MCF 10A (cell line): Measurements from ENCODE around the gene SDK1. TPM values are rescaled to one million over a fixed set of nuclear protein-coding genes. Genes with fewer than 3 reads are reported as not detected.

Experiments
- BruUV-seq: library from RNA; stranded (reverse); fragments of 400-500 nt; replicated peaks from 2 replicates; lab custom pipeline; 2021; lab: Mats Ljungman, UMichigan
- CTCF ChIA-PET: fragments of 300-600 bp; sonication (Branson Sonifier 250); formaldehyde crosslinking; extraction: SDS; loops from one replicate; lab custom pipeline; 2021; ENCODE audit warnings: antibody characterized with exemption, inconsistent platforms; lab: Yijun Ruan, JAX
- POLR2A ChIA-PET: fragments of 300-600, 350-650 bp; sonication (Branson Sonifier 250); formaldehyde crosslinking; extraction: SDS; loops from one replicate; lab custom pipeline; 2020; ENCODE audit warnings: antibody characterized with exemption, inconsistent platforms; lab: Yijun Ruan, JAX
- DNase-seq: peaks from one replicate; pipeline ENCODE4 v3.0.0-alpha.2; 2018; ENCODE audit not compliant: unreplicated experiment
- H3K27ac Mint-ChIP-seq: one replicate; pipeline ENCODE4 v1.8.0; 2022; ENCODE audit warnings: mild to moderate bottlenecking, low read depth, mixed read lengths; ENCODE audit not compliant: unreplicated experiment
- H3K27me3 Mint-ChIP-seq: one replicate; pipeline ENCODE4 v1.8.0; 2022; ENCODE audit warnings: mixed read lengths; ENCODE audit not compliant: insufficient read depth, unreplicated experiment
- H3K36me3 Mint-ChIP-seq: one replicate; pipeline ENCODE4 v1.8.0; 2022; ENCODE audit warnings: mild to moderate bottlenecking, moderate library complexity, mixed read lengths; ENCODE audit not compliant: insufficient read depth, unreplicated experiment
- H3K4me1 Mint-ChIP-seq: one replicate; pipeline ENCODE4 v1.8.0; 2022; ENCODE audit warnings: mixed read lengths; ENCODE audit not compliant: insufficient read depth, unreplicated experiment
- H3K4me3 Mint-ChIP-seq: one replicate; pipeline ENCODE4 v1.8.0; 2022; ENCODE audit warnings: mild to moderate bottlenecking, moderate library complexity, mixed read lengths; ENCODE audit not compliant: unreplicated experiment
- H3K9me3 Mint-ChIP-seq: one replicate; pipeline ENCODE4 v1.8.0; 2022; ENCODE audit warnings: mixed read lengths; ENCODE audit not compliant: unreplicated experiment
- CTCF ChIP-seq: fragments of 200-600 bp; IDR thresholded peaks from one replicate; pipeline ENCODE4 v1.8.0; 2022; ENCODE audit warnings: antibody characterized with exemption, mild to moderate bottlenecking; ENCODE audit not compliant: unreplicated experiment
- intact Hi-C: fragments of 100-400 bp; cut with micrococcal nuclease; formaldehyde crosslinking; loops from 2 replicates; pipeline ENCODE4 v1.14.1; 2022
- total RNA-seq: library from RNA; stranded (reverse); gene quantifications from 2 replicates; pipeline ENCODE4 v1.2.3, GENCODE V29; 2022

SDK1 gene
- total RNA-seq, 1 experiment from 2014 or later = 3.3 TPM

GRCh38 chr7:4067874-4068273, 766.8 kb downstream of the SDK1 start:
- no TSS peak for BruUV-seq
- no peak for TF ChIP-seq CTCF
- ChIA-PET POLR2A (no interaction called here), CTCF (interaction anchor here (0.6 to 0.7 kb wide), 2 partner anchors 27 to 565 kb away, joined by 3 to 4 read pairs; no protein-coding TSS in a partner anchor)
- Mint-ChIP-seq H3K9me3 (no peaks in the 10 kb centered on the region), H3K27ac (no peak overlapping the region), H3K4me1 (peaks cover 10% of the 10 kb centered on the region), H3K27me3 (no peaks in the 10 kb centered on the region), H3K36me3 (no peaks in the 10 kb centered on the region), H3K4me3 (no peak overlapping the region)
- intact Hi-C loops = no loop called here
- DNase-seq = no peak

- Mint-ChIP-seq H3K27me3 (no peaks in the 10 kb centered on the region), H3K4me3 (no peak overlapping the region), H3K4me1 (peaks cover 10% of the 10 kb centered on the region), H3K9me3 (no peaks in the 10 kb centered on the region), H3K27ac (no peak overlapping the region), H3K36me3 (no peaks in the 10 kb centered on the region)
- BruUV-seq = no TSS peak
- ChIA-PET CTCF (interaction anchor here (0.7 to 0.8 kb wide), 2 partner anchors 28 to 57 kb away, joined by 3 read pairs; no protein-coding TSS in a partner anchor), POLR2A (no interaction called here)
- no peak for TF ChIP-seq CTCF
- intact Hi-C loops = no loop called here
- DNase-seq = no peak
Measured at GRCh38 chr7:4068286-4068685, 767.2 kb downstream of the SDK1 start.

- ChIA-PET POLR2A (no interaction called here), CTCF (interaction anchor here (0.8 kb wide), 1 partner anchor 56 kb away, joined by 3 read pairs; no protein-coding TSS in a partner anchor)
- Mint-ChIP-seq H3K9me3 (no peaks in the 10 kb centered on the region), H3K4me1 (peaks cover 9% of the 10 kb centered on the region), H3K4me3 (no peak overlapping the region), H3K36me3 (no peaks in the 10 kb centered on the region), H3K27ac (no peak overlapping the region), H3K27me3 (no peaks in the 10 kb centered on the region)
- no TSS peak for BruUV-seq
- intact Hi-C loops = no loop called here
- DNase-seq = no peak
- TF ChIP-seq CTCF = no peak
Measured at GRCh38 chr7:4069268-4070095, 768.4 kb downstream of the SDK1 start.

GRCh38 chr7:4070214-4070613, 769.2 kb downstream of the SDK1 start:
- H3K27ac Mint-ChIP-seq = no peak overlapping the region

More at GRCh38 chr7:4070214-4070613, 769.2 kb downstream of the SDK1 start:
- no peak for DNase-seq
- H3K36me3 Mint-ChIP-seq = no peaks in the 10 kb centered on the region
- BruUV-seq = no TSS peak
- intact Hi-C loops = no loop called here
- no peaks in the 10 kb centered on the region for H3K27me3 Mint-ChIP-seq
- POLR2A ChIA-PET = no interaction called here
- H3K9me3 Mint-ChIP-seq = no peaks in the 10 kb centered on the region
- CTCF ChIA-PET = no interaction called here
- H3K4me3 Mint-ChIP-seq = no peak overlapping the region
- TF ChIP-seq CTCF = no peak
- H3K4me1 Mint-ChIP-seq = peaks cover 2% of the 10 kb centered on the region
